T-helper 1 cell treated with Interleukin-12 subunit alpha and Interleukin-12 subunit beta and Interleukin-4 antibody, amounts not matched to agents 30 ng/mL and 1 ng/mL, for 36 hours (primary cell): ENCODE data around the gene IRF2BPL. TPM values are rescaled to one million over a fixed set of nuclear protein-coding genes. Genes with fewer than 3 reads are reported as not detected.

Experiments used
- intact Hi-C: fragments of 100-400 bp; cut with micrococcal nuclease; formaldehyde crosslinking; loops from one replicate; pipeline ENCODE4 v1.15.1; 2024
- total RNA-seq: library from RNA; stranded (reverse); gene quantifications from 2 replicates; pipeline ENCODE4 v1.2.3, GENCODE V29; 2022

IRF2BPL gene
- total RNA-seq, 1 donor from 2014 or later = 22.3 TPM

DNA sequence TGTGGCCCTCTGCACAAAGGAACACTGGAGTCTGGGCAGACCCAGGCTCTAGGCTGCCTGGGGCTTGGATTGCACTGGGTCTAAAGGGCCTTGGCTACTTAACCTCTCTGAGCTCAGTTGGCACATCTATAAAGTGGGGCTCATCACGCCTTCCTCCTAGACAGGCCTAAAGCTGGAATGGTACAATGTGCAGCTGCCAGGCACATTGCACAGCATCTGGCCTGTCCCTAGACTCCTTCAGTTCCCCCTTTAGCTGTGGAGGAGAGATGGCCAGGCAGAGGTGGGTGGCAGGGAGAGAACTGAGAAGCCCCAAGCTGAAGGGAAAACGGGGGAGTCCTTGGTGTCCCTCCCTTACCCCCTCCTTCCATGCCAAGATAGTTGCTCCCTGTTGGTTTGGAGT, 10.8 kb downstream of the IRF2BPL start:
- intact Hi-C loops = no loop called here

GRCh38 chr14:77014734-77015133, 13.8 kb downstream of the IRF2BPL start:
- intact Hi-C loops = no loop called here

DNA sequence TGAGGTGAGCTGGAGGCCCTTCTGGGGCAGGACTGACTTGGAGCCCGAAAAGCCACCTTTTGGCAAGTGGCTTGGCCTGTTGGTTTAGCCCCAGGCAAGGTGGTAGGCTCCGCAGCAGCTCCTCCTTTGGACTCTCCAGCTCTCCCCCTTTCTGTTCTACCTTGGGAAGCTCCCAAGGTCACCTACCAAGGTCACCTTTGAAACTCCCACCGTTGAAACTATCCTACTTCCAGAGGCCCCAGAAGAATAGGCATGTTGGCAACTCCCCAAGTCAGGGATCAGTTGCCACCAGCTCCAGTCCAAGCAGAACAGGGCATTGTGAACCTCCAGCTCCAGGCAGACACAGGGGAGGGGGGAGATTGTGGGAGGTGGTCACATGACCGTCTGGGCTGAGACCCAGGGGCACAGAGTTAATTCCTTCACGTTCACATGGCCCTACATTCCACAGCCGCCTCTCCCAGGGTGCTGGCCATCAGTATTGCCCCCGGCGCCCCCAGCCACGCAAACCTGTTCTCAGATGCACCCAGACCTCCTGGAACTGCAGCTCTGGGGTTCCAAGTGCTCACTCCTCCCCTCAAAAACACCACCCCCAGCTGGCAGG, 14.4 kb downstream of the IRF2BPL start:
- intact Hi-C loops = no loop called here

DNA sequence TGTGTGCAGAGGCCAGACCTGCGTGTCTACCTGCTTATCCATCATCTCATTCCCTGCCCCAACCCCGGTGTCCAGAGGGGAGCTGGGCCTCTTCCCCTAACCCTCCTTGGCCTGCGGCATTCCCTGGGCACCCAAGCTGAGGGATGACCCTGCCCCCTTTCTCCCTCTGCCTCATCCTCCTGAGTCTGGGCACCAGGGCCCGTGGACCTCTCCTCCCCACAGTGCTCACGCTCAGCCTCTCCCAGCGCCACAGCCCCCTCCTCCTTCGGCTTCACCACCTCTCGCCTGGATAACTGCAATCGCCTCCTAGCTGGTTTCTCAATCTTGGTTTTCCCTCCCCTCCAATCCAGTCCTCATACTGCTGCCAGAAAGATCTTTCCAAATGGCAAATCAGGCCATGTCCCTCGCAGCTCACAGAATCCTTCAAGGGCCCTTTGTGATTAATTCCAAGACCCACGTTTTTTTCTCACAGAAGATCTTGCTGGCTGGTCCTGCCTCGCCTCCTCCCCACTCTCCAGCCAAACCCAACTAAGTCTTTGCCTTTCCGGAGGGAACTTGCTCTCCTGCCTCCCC, 16.2 kb downstream of the IRF2BPL start:
- intact Hi-C loops = no loop called here

DNA sequence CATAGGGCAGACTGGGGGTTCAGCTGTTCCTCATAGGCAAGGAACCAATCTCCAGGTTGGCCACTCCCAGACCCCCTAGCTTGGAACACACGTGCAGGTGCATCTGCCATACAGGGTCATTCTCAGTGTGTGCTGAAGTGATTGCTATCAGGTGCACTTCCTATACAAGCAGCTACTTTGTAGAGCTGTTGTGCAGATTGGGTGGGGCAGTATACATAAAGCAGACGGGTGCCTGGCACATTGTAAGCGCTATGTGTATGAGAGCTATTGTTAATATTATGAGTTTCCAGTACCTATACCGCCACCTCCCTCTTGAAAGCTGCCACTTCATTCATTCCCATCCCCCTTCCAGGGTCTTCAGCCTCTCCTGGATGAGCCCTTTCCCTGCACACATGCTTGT, 17.3 kb downstream of the IRF2BPL start:
- intact Hi-C loops = no loop called here

DNA sequence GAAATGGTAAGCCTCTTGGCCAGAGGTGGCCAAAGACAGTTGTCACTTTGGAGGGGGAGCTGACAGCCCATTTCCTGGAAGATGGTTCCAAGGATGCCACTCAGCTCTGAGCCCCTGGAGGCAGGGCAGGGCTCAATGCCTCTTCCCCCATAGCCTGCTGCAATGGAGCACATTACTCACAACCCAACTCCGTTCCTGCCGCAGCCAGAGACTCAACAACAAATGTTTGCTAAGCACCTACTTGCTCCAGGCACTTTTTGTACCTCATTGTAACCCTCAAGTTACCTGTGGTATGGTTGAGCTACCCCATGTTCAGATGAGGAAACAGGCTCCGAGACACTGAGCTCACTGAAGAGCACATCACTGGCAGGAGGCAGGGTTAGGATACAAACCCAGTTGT, 19.5 kb downstream of the IRF2BPL start:
- intact Hi-C loops = no loop called here

DNA sequence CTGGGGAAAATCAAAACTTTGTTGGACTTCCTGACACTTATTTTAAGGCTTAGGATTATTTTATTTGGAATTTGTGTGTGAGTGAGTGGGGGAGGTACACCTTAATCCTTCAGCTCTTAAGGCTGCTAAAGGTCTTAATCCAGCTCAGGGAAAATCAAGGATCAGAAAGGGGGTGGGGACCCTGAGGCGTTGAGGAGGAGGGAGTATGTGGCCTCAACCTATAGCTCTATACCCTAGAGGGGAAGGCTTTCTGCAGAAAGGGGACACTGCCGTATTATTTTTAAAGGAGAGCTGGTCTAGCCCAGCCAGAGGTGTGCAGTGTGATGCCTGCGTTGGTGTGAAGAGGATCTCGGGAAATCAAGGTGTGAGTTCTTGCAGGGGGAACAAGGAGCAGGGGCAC, 20.0 kb downstream of the IRF2BPL start:
- intact Hi-C loops = no loop called here

DNA sequence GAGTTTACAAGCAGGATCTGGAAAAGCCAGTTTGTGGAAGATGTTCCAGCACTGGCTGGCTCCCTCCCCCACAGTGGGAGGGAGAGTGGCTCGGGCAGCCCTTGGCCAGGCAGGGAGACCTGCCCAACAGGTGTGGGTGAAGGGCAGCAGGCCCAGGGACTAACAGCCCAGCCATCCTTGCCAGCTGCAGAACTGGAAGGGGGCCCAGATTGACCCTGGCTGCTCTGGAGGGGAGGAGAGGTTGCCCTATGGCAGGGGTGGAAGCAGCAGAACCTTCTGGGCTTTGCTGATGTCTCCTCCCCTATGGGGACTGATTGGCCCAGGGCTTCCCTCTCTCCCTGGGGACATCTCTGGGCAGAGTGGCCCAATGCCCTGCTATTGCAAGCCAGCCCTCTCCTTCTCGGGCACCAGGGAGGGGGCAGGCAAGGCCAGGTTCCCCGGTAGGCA, 20.5 kb downstream of the IRF2BPL start:
- intact Hi-C loops = no loop called here

DNA sequence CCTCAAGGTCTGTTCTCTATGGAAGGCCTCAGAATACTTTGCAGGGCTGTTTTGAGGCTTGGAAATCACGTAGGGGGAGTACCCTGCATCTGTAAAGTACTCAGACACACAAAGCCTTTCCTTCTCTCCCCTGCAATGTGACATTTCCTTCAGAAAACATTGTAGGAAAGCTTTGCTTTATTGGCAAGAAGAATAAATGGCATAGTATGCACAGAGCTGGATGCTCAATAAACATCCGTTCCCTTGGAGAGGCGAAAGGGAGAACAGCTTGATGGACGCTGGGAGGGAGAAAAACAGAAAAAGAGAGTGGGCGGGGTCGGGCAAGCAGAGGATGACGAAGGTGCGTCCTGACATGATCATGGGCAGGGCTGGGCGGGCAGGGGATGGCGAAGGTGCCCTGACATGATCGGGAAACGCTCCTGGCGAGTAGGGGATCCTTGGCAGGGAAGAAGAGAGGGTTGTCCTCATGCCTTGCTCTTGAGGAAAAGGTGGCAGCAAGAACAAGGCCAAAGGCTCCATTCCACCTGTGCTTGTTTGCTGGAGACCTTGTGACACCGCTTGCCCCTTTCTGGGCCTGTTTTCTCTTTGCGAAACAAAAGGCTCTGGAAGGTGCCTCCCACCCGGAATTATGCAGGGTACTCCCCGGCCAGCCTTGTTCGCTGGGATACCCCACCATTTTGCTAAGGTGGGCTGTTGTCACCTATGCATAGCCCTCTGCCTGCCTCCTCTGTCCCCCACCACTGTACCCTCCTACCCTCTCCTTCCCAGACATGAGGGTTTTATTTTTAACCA, 21.1 kb downstream of the IRF2BPL start:
- intact Hi-C loops = no loop called here

- intact Hi-C loops = no loop called here
These were observed 22.4 kb downstream of the IRF2BPL start for GRCh38 chr14:77006132-77006531.

- intact Hi-C loops = no loop called here
These were observed 22.9 kb downstream of the IRF2BPL start for GRCh38 chr14:77005559-77005958.

DNA sequence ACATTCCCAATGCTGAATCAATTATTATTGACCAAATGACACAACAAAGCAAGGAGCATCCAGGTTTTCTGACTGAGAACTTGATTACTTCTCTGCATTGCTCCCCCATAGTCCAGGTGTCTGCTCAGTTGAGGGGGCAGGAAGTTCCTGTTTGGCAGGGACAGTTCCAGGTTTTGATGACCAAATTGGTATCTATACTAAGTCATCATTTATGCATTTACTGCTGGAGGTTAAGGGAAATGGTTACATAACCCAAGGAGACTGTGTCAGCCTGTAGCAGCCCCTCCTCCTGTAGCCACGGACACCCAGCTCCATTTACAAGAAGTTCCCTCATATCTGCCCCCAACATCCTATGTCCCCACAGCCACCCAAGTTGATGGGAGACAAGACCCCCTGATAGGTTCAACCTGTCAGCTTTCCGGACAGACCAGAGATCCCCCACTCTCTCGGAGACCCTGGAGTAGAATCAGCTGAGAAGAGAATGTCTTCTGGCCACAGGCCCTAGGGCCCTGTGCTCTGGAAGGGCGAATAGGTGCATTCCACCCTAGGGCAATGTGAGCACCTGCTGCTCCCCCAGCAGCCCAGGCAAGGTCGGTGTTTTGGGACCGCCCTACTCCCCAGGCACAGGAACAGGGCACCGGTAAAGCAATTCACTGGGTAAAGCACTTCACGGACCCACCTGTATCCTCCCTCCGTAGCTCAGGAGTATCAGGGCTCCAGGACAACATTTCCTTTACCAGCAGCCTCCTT, 23.6 kb downstream of the IRF2BPL start:
- intact Hi-C loops = no loop called here

- intact Hi-C loops = no loop called here
These were observed 24.4 kb downstream of the IRF2BPL start for GRCh38 chr14:77003960-77004710.

- intact Hi-C loops = no loop called here
These were observed 25.6 kb downstream of the IRF2BPL start for GRCh38 chr14:77002889-77003288.

GRCh38 chr14:77002335-77002734, 26.2 kb downstream of the IRF2BPL start:
- intact Hi-C loops = no loop called here

DNA sequence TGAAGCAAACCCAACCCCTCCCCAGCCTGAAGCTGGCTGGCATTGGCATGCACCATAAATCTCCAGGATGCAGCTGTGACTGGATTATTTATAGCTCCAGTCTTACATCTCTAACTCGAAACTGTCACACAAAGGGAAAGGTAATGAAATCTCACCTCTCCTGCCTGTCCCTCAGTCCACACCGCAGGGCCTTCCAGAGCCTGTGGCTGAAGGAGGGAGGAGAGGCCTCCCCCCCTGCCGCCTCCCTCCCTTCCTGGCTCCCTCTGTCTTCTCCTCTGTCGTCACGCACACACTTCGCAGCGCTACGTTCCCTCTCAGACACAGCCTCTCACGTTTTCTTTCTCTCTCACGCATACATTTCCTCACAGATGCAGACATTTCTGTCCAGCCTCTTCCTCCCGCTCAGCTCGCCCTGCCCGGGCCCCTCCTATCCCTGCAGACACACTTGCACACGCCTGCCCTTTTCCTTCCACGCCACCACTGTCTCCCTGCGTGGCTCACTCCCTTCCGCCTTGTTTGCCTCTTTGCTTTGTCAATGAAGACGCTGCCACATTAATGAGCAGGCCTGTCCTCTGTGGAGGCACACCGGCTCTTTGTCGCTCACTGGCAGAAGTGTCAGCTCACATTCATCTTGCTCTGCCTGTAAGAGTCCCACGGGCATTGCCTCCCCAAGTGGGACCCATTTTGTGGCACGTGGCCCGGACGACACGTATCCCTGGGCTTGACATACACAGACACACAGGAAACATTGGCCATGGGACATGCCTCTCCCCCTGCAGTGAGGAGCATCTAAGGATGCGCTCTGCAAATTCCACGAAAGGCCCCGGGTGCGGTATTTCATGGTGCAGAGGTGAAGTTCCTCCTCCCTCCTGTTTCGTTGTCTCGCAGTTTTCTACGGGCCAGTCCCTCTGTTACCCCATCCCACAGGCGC, 27.9 kb downstream of the IRF2BPL start:
- intact Hi-C loops = no loop called here

DNA sequence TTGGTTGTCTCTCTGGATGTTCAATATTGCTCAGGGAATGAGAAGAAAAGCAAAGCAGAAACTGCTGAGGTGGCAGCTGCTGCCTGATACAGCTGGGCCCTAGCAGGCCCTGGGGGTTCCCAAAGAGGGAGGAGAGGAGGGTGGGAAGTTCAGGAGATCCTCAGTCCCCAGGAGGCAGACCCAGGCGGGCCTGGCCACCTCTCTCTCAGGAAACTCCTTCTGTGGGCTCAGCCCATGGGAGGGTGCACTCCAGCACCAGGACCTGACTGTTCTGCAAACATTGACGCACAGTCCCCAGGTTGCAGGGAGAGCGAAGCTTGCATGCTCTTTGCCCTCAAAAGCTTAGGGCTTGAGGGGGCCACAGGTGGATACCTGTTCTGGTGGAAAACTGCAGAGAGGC, 29.6 kb downstream of the IRF2BPL start:
- intact Hi-C loops = no loop called here

GRCh38 chr14:76997257-76997970, 31.1 kb downstream of the IRF2BPL start:
- intact Hi-C loops = no loop called here

GRCh38 chr14:76996563-76997146, 31.9 kb downstream of the IRF2BPL start:
- intact Hi-C loops = no loop called here
